OCI-LY7 (cell line): Measurements from ENCODE around the gene BABAM1. TPM values are rescaled to one million over a fixed set of nuclear protein-coding genes. Genes with fewer than 3 reads are reported as not detected.

ENCODE experiments used
- BruUV-seq: library from RNA; stranded (reverse); fragments of 400-500 nt; replicated peaks from 2 replicates; lab custom pipeline; 2021; lab: Mats Ljungman, UMichigan
- CTCF ChIA-PET: fragments of 300-600 bp; sonication (Branson Sonifier 250); formaldehyde crosslinking; loops from one replicate; lab custom pipeline; 2022; ENCODE audit warnings: antibody characterized with exemption; ENCODE audit not compliant: unreplicated experiment; lab: Charles Lee
- POLR2A ChIA-PET: fragments of 300-600 bp; sonication (Branson Sonifier 250); formaldehyde crosslinking; loops from one replicate; lab custom pipeline; 2022; ENCODE audit warnings: antibody characterized with exemption; lab: Charles Lee
- DNase-seq: peaks from one replicate; pipeline ENCODE4 v3.0.0-alpha.2; 2015; ENCODE audit warnings: low spot score
- H2AFZ ChIP-seq: fragments of 200-600 bp; sonication (generic), shearing (Covaris generic); 2 replicates; pipeline ENCODE4 v1.6.1; 2014; ENCODE audit warnings: mild to moderate bottlenecking, antibody characterized with exemption, low read length, moderate library complexity
- H3K27ac ChIP-seq: fragments of 200-600 bp; sonication (generic); 2 replicates; pipeline ENCODE4 v1.5.1; 2014; ENCODE audit warnings: mixed run types, low read depth, mild to moderate bottlenecking, moderate library complexity, low read length, inconsistent platforms; ENCODE audit not compliant: poor library complexity, severe bottlenecking
- H3K36me3 ChIP-seq: fragments of 200-600 bp; sonication (generic); 2 replicates; pipeline ENCODE4 v1.6.1; 2014; ENCODE audit warnings: mild to moderate bottlenecking, antibody characterized with exemption, low read length, moderate library complexity, mixed read lengths; ENCODE audit not compliant: insufficient read depth
- H3K4me1 ChIP-seq: fragments of 200-600 bp; sonication (generic); 2 replicates; pipeline ENCODE4 v1.5.1; 2014; ENCODE audit warnings: mild to moderate bottlenecking, low read length; ENCODE audit not compliant: insufficient read depth, poor library complexity, severe bottlenecking
- H3K4me2 ChIP-seq: fragments of 200-600 bp; sonication (generic); 2 replicates; pipeline ENCODE4 v1.6.1; 2014; ENCODE audit warnings: mild to moderate bottlenecking, low read length
- H3K4me3 ChIP-seq: fragments of 200-600 bp; sonication (generic); 2 replicates; pipeline ENCODE4 v1.5.1; 2014; ENCODE audit warnings: mild to moderate bottlenecking, low read depth, low read length; ENCODE audit not compliant: poor library complexity, severe bottlenecking
- H3K79me2 ChIP-seq: fragments of 200-600 bp; sonication (generic); 2 replicates; pipeline ENCODE4 v1.6.1; 2016; ENCODE audit warnings: low read depth, mild to moderate bottlenecking, low read length, moderate library complexity, mixed read lengths; ENCODE audit not compliant: insufficient read depth
- H3K9me2 ChIP-seq: fragments of 200-600 bp; sonication (generic); 2 replicates; pipeline ENCODE4 v1.6.1; 2016; ENCODE audit warnings: mild to moderate bottlenecking, low read length, mixed read lengths; ENCODE audit not compliant: insufficient read depth
- H3K9me3 ChIP-seq: fragments of 200-600 bp; sonication (generic); 2 replicates; pipeline ENCODE4 v1.6.1; 2014; ENCODE audit warnings: mild to moderate bottlenecking, mixed run types, low read length, mixed read lengths
- H4K20me1 ChIP-seq: fragments of 200-600 bp; sonication (generic); 2 replicates; pipeline ENCODE4 v1.6.1; 2014; ENCODE audit warnings: mild to moderate bottlenecking, antibody characterized with exemption, low read length, moderate library complexity, mixed read lengths; ENCODE audit not compliant: insufficient read depth
- CTCF ChIP-seq: fragments of 200-600 bp; sonication (generic); conservative IDR thresholded peaks from 2 replicates; pipeline ENCODE4 v1.5.1; 2014; ENCODE audit warnings: mild to moderate bottlenecking, antibody characterized with exemption, low read length, moderate library complexity, mixed read lengths
- EZH2phosphoT487 ChIP-seq: fragments of 200-600 bp; sonication (generic); IDR thresholded peaks from 2 replicates; pipeline ENCODE4 v1.6.1; 2018; ENCODE audit warnings: low read depth, borderline replicate concordance, mild to moderate bottlenecking, mixed run types, antibody characterized with exemption, low read length, moderate library complexity, mixed read lengths
- intact Hi-C: fragments of 100-400 bp; cut with micrococcal nuclease; formaldehyde crosslinking; loops from one replicate; pipeline ENCODE4 v1.10.0; 2022; ENCODE audit not compliant: unreplicated experiment
- total RNA-seq, 2 experiments: library from RNA; depleted of rRNA in 1 of 2; stranded (reverse); fragments of >200 nt in 1 of 2; shearing (Covaris generic) in 1 of 2; gene quantifications; 2 replicates each; pipeline ENCODE4 v1.2.3, GENCODE V29; 2014 to 2022

The BABAM1 gene
- total RNA-seq, 2 experiments from 2014 or later: 79.0 to 118 TPM

- Histone ChIP-seq H3K4me1 (peaks cover 9% of the 10 kb centered on the region), H3K27ac (no peak overlapping the region), H3K9me3 (no peaks in the 10 kb centered on the region), H3K4me2 (no peak overlapping the region), H2AFZ (no peak overlapping the region), H3K4me3 (no peak overlapping the region), H4K20me1 (no peaks in the 10 kb centered on the region), H3K9me2 (no peaks in the 10 kb centered on the region), H3K36me3 (peaks cover 44% of the 10 kb centered on the region), H3K79me2 (no peaks in the 10 kb centered on the region)
- intact Hi-C loops: no loop called here
- no TSS peak for BruUV-seq
- POLR2A ChIA-PET: interaction anchor here (1.4 kb wide), 1 partner anchor 12 kb away, joined by 3 read pairs; no protein-coding TSS in a partner anchor
- CTCF ChIA-PET: no interaction called here
- no peak for DNase-seq
- TF ChIP-seq EZH2phosphoT487 (no peak), CTCF (no peak)
Measured at GRCh38 chr19:17320435-17320834, 53.2 kb downstream of the BABAM1 start.

GRCh38 chr19:17321655-17322489 lies 54.6 kb downstream of the BABAM1 start:
- Histone ChIP-seq H3K4me2 (no peak overlapping the region), H3K9me3 (no peaks in the 10 kb centered on the region), H4K20me1 (no peaks in the 10 kb centered on the region), H3K27ac (no peak overlapping the region), H3K79me2 (no peaks in the 10 kb centered on the region), H3K4me3 (no peak overlapping the region), H3K36me3 (peaks cover 35% of the 10 kb centered on the region), H3K4me1 (peaks cover 9% of the 10 kb centered on the region), H3K9me2 (no peaks in the 10 kb centered on the region), H2AFZ (no peak overlapping the region)
- intact Hi-C loops: no loop called here
- POLR2A ChIA-PET: interaction anchor here (1.4 kb wide), 1 partner anchor 11 kb away, joined by 3 read pairs; no protein-coding TSS in a partner anchor
- BruUV-seq: no TSS peak
- TF ChIP-seq CTCF: no peak
- TF ChIP-seq EZH2phosphoT487: no peak
- CTCF ChIA-PET: interaction anchor here (0.5 kb wide), 1 partner anchor 17 kb away, joined by 4 read pairs; the partner anchor contains the start of gene MRPL34
- no peak for DNase-seq

- intact Hi-C loops: no loop called here
- Histone ChIP-seq H3K4me3 (no peak overlapping the region), H3K79me2 (no peaks in the 10 kb centered on the region), H3K4me2 (no peak overlapping the region), H3K9me2 (no peaks in the 10 kb centered on the region), H3K9me3 (no peaks in the 10 kb centered on the region), H3K4me1 (peaks cover 9% of the 10 kb centered on the region), H2AFZ (no peak overlapping the region), H3K27ac (no peak overlapping the region), H3K36me3 (peaks cover 35% of the 10 kb centered on the region), H4K20me1 (no peaks in the 10 kb centered on the region)
- BruUV-seq: no TSS peak
- ChIA-PET CTCF (no interaction called here), POLR2A (no interaction called here)
- no peak for TF ChIP-seq EZH2phosphoT487
- TF ChIP-seq CTCF: no peak
- DNase-seq: no peak
Measured at GRCh38 chr19:17322854-17323253, 55.6 kb downstream of the BABAM1 start.
